Mucosa of gallbladder (tissue), 1 donor: ENCODE results near the gene IZUMO4. TPM values are rescaled to one million over a fixed set of nuclear protein-coding genes. Genes with fewer than 3 reads are reported as not detected.
"Not testable (repeated sequence)": the region's sequence is repeated elsewhere in the genome, so short reads cannot be mapped to it uniquely, and the experiment has no call there.

ENCODE experiments used
- DNase-seq: peaks from one replicate; pipeline ENCODE4 v3.0.0-alpha.2; 2020; ENCODE audit warnings: low spot score
- total RNA-seq: library from RNA; stranded (reverse); gene quantifications from one replicate; pipeline ENCODE4 v1.2.1, GENCODE V29; 2021
- donor health status: DM: no; HTN: no; CAD: no.

The IZUMO4 gene
- total RNA-seq, 1 donor from 2014 or later: 11.5 TPM

- DNase-seq: no peak
Measured at GRCh38 chr19:2081873-2082810, 14.6 kb upstream of the IZUMO4 start.

- DNase-seq: no peak
Measured at GRCh38 chr19:2083174-2083854, 13.4 kb upstream of the IZUMO4 start.

- peak; percentile 83 for DNase-seq
Measured at GRCh38 chr19:2084993-2085720, 11.6 kb upstream of the IZUMO4 start.

- DNase-seq: not testable (repeated sequence)
Measured at GRCh38 chr19:2086695-2087620, 9.8 kb upstream of the IZUMO4 start.

GRCh38 chr19:2087621-2088100 lies 9.1 kb upstream of the IZUMO4 start:
- DNase-seq: no peak

GRCh38 chr19:2089001-2089711 lies 7.6 kb upstream of the IZUMO4 start:
- DNase-seq: no peak

GRCh38 chr19:2089727-2090053 lies 7.0 kb upstream of the IZUMO4 start:
- no peak for DNase-seq

GRCh38 chr19:2091926-2092525 lies 4.7 kb upstream of the IZUMO4 start:
- DNase-seq: not testable (repeated sequence)

- peak; percentile 91 for DNase-seq
Measured at GRCh38 chr19:2096034-2096479, 658 bp upstream of the IZUMO4 start, which contains the start of gene MOB3A. Gene MOB3A (minus strand): TSS chr19:2096326. CDS start chr19:2078560, 17,766 bp downstream.

- DNase-seq: no peak
Measured at GRCh38 chr19:2097203-2097885, 629 bp downstream of the IZUMO4 start.

- no peak for DNase-seq
Measured at GRCh38 chr19:2097886-2098327, 1.2 kb downstream of the IZUMO4 start.

- no peak for DNase-seq
Measured at GRCh38 chr19:2099054-2099501, 2.4 kb downstream of the IZUMO4 start.

- no peak for DNase-seq
Measured at GRCh38 chr19:2099937-2100718, 3.4 kb downstream of the IZUMO4 start.

- no peak for DNase-seq
Measured at GRCh38 chr19:2100719-2101061, 4.0 kb downstream of the IZUMO4 start.

GRCh38 chr19:2101417-2102335 lies 5.0 kb downstream of the IZUMO4 start:
- DNase-seq: no peak

- no peak for DNase-seq
Measured at GRCh38 chr19:2103045-2103707, 6.5 kb downstream of the IZUMO4 start.
